Kidney (tissue), 14 donors: ENCODE data around the gene MORN4. TPM values are rescaled to one million over a fixed set of nuclear protein-coding genes. Genes with fewer than 3 reads are reported as not detected.
"Not testable (repeated sequence)": the region's sequence is repeated elsewhere in the genome, so short reads cannot be mapped to it uniquely, and the experiment has no call there.

Experiments used
- DNase-seq, 5 donors: peaks; one replicate each; pipeline ENCODE4 v3.0.0-alpha.2; 2013 to 2020
- FAIRE-seq: peaks from 2 replicates; lab custom pipeline; 2012; peaks lifted over from hg19 to GRCh38; lab: Jason Lieb, UNC
- H3K27ac ChIP-seq, 2 donors: one replicate each; pipeline ENCODE4 v1.7.0; 2013; ENCODE audit warnings: low read depth in 2 of 2, low read length in 2 of 2, inconsistent platforms in 1 of 2
- H3K27me3 ChIP-seq: one replicate; pipeline ENCODE4 v1.7.1; 2013; ENCODE audit warnings: low read length, inconsistent platforms; ENCODE audit not compliant: control insufficient read depth, insufficient read depth
- H3K36me3 ChIP-seq, 3 donors: one replicate each; pipeline versions ENCODE4 v1.7.0 to v1.7.1; 2013; ENCODE audit warnings: low read length in 3 of 3, control low read depth in 1 of 3, inconsistent platforms in 1 of 3; ENCODE audit not compliant: insufficient read depth in 3 of 3, control insufficient read depth in 2 of 3
- H3K4me1 ChIP-seq, 3 donors: one replicate each; pipeline versions ENCODE4 v1.7.0 to v1.7.1; 2013; ENCODE audit warnings: low read length in 3 of 3, inconsistent platforms in 1 of 3, low read depth in 1 of 3; ENCODE audit not compliant: control insufficient read depth in 2 of 3, insufficient read depth in 2 of 3
- H3K4me3 ChIP-seq, 3 donors: one replicate each; pipeline versions ENCODE4 v1.7.0 to v1.8.1; 2013; ENCODE audit warnings: low read length in 3 of 3, control low read depth in 1 of 3, inconsistent platforms in 1 of 3
- H3K9ac ChIP-seq, 3 donors: one replicate each; pipeline versions ENCODE4 v1.7.0 to v1.7.1; 2013; ENCODE audit warnings: low read length in 3 of 3, control low read depth in 1 of 3, inconsistent platforms in 1 of 3
- H3K9me3 ChIP-seq, 3 donors: one replicate each; pipeline versions ENCODE4 v1.7.0 to v1.7.1; 2013; ENCODE audit warnings: low read length in 3 of 3, control low read depth in 1 of 3, inconsistent platforms in 1 of 3; ENCODE audit not compliant: control insufficient read depth in 2 of 3, insufficient read depth in 1 of 3
- CTCF ChIP-seq: IDR thresholded peaks from 3 replicates; pipeline ENCODE4 v1.5.1; 2012; ENCODE audit warnings: mild to moderate bottlenecking, moderate library complexity, borderline replicate concordance; ENCODE audit not compliant: insufficient read depth; ENCODE audit errors: extremely low read depth
- intact Hi-C: fragments of 100-400 bp; cut with DNase I; formaldehyde crosslinking; loops from one replicate; pipeline ENCODE4 v1.11.1; 2022
- polyA plus RNA-seq: library from polyadenylated mRNA; stranded (reverse); fragments of 350-450 nt; fragmentation: Illumina TruSeq; extraction: RNeasy Lipid Tissue Mini Kit (QIAGEN cat#74804); gene quantifications from one replicate; pipeline ENCODE4 v1.2.3, GENCODE V29; 2014; ENCODE audit warnings: low read depth, low replicate concordance; ENCODE audit not compliant: insufficient read depth
- total RNA-seq: library from RNA; stranded (reverse); fragmentation: NEBNext Ultra II Directional; extraction: Animal tissue kit (Norgen Biotek cat#: 25700); gene quantifications from one replicate; pipeline ENCODE4 v1.2.1, GENCODE V29; 2021
- donor health status: control.
- donor health status: control.
- donor health status: control.
- donor health status: control.
- donor health status: control.
- donor health status: DM: yes; HTN: yes; CAD: no.
- donor health status: Normal renal cell carcinoma (clear cell type).

Gene MORN4
- total and polyA plus RNA-seq, 2 donors from 2014 or later, result 9.1 to 21.2 TPM

- peaks cover 0 to 7% (median 5%) of the 10 kb centered on the region in 3 donors for H3K36me3 ChIP-seq
- DNase-seq (no peak), FAIRE-seq (no peak)
- H3K4me3 ChIP-seq, result no peak overlapping the region
- H3K9ac ChIP-seq, result no peak overlapping the region
- H3K27me3 ChIP-seq, result no peaks in the 10 kb centered on the region
- TF ChIP-seq CTCF, result no peak
- H3K4me1 ChIP-seq, result peaks cover 0 to 7% (median 4%) of the 10 kb centered on the region in 3 donors
- H3K9me3 ChIP-seq, result no peaks in the 10 kb centered on the region
- H3K27ac ChIP-seq, result no peak overlapping the region
- intact Hi-C loops, result no loop called here
Observed at GRCh38 chr10:97643441-97643985, 10.2 kb upstream of the MORN4 start.

DNA sequence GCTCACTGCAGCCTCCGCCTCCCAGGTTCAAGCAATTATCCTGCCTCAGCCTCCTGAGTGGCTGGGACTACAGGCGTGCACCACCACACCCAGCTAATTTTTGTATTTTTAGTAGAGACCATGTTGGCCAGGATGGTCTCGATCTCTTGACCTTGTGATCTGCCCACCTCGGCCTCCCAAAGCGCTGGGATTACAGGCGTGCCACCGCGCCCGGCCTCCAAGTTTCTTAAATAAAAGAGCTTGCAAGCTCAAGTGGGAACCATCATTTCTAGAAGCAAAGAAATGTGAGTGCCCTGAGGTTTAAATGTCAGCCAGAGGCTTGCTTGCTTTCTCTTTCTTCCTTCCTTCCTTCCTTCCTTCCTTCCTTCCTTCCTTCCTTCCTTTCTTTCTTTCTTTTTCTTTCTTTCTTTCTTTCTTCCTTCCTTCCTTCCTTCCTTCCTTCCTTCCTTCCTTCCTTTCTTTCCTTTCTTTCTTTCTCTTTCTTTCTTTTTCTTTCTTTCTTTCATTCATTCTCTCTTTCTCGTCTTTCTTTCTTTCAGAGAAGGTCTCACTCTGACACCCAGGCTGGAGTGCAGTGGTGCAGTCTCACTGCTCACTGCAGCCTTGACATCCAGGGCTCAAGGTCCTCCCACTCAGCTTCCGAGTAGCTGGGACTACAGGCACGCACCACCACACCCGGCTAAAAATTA lies 9.3 kb upstream of the MORN4 start:
- H3K27ac ChIP-seq, H3K9me3 ChIP-seq, intact Hi-C loops, H3K9ac ChIP-seq, H3K27me3 ChIP-seq, FAIRE-seq, DNase-seq, H3K4me1 ChIP-seq, H3K4me3 ChIP-seq, H3K36me3 ChIP-seq: not testable (repeated sequence)

DNA sequence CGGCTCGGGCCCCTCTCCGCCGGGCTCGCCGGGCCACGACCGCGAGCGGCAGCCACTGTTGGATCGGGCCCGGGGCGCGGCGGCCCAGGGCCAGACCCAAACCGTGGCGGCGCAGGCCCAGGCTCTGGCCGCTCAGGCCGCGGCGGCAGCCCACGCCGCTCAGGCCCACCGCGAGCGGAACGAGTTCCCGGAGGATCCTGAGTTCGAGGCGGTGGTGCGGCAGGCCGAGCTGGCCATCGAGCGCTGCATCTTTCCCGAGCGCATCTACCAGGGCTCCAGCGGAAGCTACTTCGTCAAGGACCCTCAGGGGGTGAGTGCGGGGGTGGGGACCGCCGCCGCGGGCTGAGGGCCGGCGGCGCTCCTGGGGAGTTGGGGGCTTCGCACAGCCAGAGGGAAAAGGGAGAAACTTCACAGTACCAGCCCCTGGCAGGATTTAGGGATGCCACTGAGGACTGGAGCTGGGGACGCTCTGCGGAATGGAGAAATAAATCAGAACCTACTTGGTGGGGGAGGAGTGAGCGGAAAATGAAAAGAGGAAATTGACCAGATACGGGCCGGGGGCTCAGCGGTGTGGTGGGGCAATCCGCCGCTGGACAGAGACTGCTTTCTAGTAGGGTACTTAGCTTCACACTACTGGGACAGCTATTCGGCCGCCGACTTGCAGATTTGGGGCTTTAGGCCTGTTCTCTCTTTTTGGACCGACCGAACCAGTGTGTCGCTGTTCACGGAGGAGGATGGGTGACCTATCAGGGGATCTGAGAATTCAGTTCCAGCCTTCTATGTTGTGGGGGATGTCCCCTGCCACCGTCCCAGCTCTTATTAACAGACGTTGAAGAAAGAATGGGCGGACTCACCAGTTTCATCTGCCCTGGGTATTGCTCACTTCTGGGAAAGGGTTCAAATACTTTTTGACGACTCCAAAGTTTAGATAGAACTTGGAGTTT lies 7.8 kb upstream of the MORN4 start:
- Histone ChIP-seq H3K4me1 (peaks cover 0 to 6% (median 2%) of the 10 kb centered on the region in 3 donors), H3K9ac (peak overlapping the region; percentile 61 to 90 (median 86)), H3K4me3 (peak overlapping the region; percentile 71 to 83 (median 81)), H3K27ac (peak overlapping the region; percentile 48 to 55), H3K27me3 (no peaks in the 10 kb centered on the region), H3K9me3 (no peaks in the 10 kb centered on the region), H3K36me3 (peaks cover 0 to 7% (median 5%) of the 10 kb centered on the region in 3 donors)
- no peak for TF ChIP-seq CTCF
- no peak for FAIRE-seq
- DNase-seq, result peak; percentile 54 to 80 (median 58)
- intact Hi-C loops, result no loop called here
